Activated CD4-positive, alpha-beta T cell treated with anti-CD3 and anti-CD28 coated beads, Interleukin-2, Interleukin-4, amounts not matched to agents 100 ng/mL and 50 ng/mL, durations not matched to agents 16 hours and 8 hours (primary cell): ENCODE measurements around the gene BMF.
"Not testable (repeated sequence)": the region's sequence is repeated elsewhere in the genome, so short reads cannot be mapped to it uniquely, and the experiment has no call there.

Experiments
- DNase-seq: peaks from one replicate; pipeline ENCODE4 v3.0.0-alpha.2; 2020; ENCODE audit warnings: low spot score

BMF gene

DNA sequence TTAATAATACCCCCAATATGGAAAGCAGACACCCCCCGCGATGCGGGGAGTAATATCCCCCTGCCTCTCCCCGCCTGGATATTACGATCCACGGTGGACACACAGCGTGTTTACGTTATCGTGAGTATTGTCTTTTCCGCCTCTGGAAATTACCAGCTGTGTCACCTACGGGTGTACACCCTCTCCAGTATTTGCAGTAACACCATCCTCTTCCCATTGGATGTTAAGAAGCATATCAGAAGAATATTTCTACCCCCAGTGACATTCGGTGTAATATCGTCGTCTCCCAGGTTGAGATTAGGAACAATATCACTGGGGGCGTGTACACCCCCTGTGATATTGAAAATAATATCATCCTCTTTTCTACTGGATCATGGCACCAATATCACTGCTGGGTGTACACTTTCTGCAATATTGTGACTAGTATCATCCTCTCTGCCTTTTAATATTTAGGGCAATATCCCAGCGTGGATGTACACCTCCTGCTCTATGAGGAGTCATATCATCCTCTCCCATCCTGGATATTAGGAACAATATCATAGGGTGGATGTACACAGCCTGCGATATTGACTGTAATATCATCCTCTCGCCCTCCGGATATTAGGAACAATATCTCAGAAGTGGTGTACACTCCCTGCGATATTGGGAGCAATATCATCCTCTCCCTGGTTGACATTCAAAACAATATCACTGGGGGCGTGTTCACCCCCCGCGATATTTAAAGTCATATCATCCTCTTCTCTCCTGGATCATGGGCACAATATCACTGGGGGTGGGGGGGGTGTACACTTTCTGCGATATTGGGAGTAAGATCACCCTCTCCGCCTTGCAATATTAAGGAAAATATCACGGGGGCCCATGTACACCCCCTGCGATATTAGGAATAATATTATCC lies 20.3 kb upstream of the BMF start:
- DNase-seq, result no peak

DNA sequence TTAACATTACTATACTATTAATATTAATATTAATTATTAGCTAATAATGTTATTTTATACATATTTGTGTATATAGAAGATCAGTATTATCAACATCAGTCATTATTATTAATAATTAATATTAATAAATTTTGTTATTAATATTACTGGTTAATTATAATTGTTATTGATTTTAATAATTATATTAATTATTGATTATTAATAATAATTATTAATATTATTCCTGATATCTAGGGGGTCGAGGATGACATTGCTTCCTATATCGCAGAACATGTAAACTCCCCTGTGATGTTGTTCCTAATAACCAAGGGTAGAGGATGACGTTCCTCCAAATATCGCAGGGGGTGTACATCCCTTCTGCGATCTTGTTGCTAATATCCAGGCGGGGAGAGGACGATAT lies 17.3 kb upstream of the BMF start:
- no peak for DNase-seq

DNA sequence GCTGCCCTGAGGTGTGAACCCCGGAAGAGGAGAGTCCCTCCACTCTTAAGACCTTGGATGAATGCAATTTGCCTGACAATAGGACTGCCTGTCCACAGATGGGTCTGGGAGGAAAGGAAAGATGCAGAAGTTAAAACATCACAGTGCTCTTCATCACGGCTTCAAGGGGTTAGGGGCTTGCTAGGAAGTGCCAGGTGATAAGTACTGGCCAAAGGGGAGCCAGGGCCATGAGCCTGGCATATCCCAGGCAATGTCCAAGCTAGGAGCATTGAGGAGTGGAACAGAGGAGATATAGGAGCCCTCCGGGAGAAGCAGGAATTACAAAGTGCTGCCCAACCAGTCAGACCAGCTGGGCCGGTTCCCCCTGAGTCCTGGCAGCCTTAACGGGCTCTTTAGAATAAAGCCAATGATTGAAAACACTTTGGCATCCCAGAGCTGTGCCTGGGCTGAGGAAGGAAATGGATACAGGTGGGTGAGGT lies 16.2 kb upstream of the BMF start:
- not testable (repeated sequence) for DNase-seq

DNA sequence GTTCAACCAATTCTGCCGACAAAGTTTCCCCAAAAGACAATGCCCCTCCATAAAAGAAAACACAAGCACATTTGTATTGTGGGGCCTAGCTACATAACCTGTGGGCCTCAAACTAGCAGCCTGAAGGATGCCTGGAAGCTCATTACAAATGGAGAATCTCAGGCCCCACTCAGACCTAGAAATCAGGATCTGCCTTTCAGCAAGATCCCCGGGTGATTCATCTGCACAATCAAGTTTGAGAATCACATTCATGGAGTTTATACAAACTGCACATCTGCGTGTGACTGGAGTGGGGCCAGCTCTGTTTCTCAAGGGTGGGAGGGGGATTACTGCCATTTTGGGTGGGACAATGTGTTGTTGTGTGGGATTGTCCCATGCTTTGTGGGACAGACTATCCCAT lies 15.7 kb upstream of the BMF start:
- DNase-seq, result not testable (repeated sequence)

DNA sequence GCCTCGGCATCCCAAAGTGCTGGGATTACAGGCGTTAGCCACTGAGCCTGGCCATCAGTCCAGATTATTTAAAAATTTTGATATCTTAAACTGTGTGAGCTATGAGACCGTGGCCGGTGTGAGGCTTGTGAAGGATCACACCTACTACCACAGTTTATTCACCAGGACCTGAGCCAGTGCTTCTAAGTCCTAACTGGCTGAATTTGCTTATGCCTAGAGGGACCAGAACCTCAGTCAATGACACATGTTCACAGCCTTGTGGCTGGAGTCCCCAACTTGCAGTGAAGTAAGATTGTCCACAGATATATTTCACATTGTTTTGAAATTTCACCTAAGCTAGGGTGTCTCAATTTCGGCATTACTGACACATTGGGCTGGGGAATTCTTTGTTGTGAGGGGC lies 15.2 kb upstream of the BMF start:
- DNase-seq, result not testable (repeated sequence)

DNA sequence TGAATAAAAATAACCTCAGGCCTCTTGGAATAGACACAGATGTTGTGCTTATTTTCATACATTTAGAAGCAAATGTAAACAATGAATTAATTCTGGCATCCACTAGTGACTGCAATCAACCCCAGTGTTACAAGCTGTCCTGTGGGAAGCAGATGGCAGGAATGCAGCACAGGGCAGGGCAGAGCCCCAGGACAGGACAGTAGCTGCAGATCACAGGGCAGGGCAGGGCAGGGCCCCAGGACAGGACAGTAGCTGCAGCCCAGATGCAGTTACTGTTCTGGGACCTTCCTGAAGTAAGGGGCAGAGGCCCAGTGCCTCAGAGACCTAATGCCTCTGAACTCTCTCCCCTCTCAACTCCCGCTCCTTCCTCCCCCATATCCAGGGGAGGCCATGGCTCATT lies 14.3 kb upstream of the BMF start:
- not testable (repeated sequence) for DNase-seq

DNA sequence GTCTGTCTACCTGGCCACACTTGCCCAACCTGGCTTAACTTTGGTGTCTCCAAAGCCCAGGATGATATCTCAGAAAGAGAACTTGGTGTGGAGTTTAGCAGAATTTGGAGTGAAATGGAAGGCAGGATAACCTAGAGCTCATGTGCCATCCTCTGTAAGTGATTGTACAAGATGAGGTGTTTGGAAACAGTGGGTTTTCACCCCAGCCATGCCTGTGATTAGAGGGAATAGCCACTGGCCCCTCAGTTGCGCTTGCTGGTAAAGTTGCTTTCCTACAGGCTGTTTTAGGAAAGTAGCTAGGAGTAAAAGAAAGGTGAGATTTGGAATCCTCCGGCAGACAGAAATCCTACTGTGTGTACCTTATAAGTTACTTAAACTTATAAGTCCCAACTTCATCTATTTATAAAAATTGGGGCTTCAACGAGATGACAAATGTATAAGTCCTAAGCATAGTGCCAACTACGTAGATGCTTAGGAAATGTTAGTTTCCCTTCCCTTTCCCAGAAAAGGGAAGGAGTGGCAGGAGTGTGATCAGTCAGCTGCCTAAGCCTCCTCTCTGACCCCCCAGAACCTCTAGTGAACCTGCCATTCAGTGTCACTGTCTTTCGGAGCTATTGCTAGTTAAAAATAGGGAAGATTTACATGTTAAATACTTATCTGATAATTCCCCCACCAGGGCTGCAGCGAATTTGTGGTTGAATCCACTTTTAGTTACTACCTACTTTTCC lies 13.4 kb upstream of the BMF start:
- no peak for DNase-seq

DNA sequence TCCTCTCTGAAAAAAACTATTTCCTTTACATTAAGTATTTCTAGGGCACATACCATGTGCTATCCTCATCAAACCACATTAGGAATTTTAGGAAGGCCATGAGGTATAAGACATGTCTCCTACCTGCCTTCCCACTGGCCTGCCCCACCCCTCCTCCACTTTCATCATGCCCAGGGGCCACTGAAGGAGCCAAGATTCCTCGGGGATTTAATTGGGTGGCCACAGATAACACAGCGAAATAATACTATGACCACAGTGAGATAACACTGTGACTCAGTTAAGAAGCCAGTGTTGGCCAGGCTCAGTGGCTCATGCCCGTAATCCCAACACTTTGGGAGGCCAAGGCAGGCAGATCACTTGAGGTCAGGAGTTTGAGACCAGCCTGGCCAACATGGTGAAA lies 9.8 kb upstream of the BMF start:
- DNase-seq, result no peak

DNA sequence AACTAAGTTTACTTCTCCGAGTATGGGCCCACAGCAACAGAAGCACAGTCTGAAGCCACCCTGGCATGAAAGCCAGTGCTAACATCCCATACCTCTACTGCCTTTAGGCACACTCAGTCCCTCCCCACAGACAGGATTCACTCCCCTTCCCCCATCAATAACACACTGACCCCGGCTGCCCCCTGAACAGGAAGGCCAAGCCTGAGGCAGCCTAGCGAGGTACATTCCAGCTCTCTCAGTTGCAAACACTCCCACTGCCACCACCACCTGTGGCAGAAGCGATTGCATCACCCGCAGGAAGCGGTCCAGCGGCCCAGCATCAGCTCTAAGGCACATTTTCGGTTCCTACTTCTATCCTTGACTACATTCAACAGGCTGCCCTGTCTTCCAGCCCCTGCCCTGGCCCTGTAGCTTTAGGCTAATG lies 7.0 kb upstream of the BMF start:
- peak; percentile 72 for DNase-seq

DNA sequence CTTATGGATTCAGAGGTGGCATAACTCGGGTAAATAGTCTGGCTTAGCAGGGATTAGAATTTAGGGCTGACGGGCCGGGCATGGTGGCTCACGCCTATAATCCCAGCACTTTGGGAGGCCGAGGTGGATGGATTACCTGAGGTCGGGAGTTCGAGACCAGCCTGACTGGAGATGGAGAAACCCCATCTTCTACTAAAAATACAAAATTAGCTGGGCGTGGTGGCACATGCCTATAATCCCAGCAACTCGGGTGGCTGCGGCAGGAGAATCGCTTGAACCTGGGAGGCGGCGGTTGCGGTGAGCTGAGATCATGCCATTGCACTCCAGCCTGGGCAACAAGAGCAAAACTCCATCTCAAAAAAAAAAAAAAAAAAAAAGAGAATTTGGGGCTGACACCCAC lies 6.4 kb upstream of the BMF start:
- DNase-seq, result not testable (repeated sequence)

DNA sequence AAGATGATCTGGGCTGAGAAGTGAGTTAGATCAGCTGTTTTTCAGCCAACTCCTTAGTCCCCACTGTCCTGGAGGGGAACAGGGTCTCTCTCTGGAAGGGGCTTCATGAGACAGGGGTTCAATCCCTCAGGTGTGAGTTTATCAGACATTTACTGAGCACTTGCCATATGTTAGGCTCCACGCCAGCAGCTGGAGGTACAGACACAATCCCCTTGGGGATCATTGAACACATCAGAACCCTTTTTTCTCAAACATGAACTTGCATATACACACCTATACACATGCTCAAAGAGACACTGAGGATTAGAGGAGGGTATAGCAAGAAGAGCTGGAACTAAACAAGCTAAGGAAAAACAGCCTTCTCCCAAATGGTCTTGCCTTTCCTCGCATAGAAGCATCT lies 5.5 kb upstream of the BMF start:
- no peak for DNase-seq

DNA sequence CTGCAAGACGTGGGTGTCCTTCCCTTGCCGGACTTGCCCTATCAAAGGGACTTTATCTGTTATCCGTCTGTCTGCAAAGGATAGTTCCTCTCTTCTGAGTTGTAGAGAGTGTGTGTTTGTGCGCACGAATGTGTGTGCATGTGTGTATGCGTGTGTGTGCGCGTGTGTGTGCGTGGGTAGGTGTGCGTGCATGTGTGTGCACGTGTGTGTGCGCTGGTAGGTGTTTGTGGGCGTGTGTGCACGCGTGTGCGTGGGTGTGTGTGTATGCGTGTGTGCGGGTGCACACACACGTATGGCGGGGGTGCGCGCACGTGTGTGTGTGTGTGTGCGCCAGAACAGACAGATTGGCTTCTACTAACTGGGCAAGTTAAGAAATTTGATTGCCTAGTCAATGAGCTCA lies 4.1 kb upstream of the BMF start:
- no peak for DNase-seq

DNA sequence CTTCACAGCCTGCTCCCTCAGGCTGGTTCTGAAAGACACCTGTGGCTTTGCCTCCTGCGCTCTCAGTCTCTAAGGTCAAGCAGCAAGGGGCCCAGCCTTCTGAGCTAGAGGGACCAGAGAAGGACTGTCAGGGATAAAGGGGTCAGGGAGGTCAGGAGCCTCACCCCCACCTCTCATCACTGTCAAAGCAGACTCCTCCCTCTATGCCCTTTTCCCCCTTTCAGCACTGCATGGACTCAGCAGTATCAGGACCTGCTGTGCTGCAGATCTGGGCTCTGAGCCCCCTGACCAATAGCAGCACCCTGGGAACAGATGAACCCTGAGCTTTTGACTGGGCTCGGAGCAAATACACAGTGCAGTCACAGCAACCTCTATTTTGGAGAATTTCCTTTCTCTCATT lies 3.2 kb upstream of the BMF start:
- no peak for DNase-seq

DNA sequence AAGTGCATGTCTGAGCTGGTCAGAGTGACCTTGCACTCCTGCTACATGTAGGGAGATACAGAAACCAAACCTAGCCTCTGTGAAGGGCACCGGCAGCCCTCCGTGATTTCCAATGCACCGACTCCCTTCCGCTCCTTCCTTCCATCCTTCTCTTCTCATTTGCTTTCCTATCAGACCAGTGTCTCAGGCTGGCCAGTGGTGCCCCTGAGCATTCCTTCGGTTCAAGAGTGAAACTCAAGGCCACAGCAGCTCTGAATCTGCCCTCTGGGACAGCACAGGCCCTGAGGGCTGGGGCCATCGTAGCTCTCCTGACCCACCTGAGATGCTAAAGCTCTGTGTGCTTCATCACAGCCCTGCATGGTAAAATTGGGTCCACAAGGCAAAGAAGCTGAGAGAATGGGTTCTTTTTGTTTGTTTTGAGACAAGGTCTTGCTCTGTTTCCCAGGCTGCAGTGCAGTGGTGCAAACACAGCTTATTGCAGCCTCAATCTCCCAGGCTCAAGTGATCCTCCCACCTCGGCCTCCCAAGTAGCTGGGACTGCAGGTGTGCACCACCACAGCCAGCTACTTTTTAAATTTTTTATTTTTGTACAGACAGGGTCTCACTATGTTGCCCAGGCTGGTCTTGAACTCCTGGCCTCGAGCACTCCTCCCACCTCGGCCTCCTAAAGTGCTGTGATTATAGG lies 2.3 kb upstream of the BMF start:
- no peak for DNase-seq

DNA sequence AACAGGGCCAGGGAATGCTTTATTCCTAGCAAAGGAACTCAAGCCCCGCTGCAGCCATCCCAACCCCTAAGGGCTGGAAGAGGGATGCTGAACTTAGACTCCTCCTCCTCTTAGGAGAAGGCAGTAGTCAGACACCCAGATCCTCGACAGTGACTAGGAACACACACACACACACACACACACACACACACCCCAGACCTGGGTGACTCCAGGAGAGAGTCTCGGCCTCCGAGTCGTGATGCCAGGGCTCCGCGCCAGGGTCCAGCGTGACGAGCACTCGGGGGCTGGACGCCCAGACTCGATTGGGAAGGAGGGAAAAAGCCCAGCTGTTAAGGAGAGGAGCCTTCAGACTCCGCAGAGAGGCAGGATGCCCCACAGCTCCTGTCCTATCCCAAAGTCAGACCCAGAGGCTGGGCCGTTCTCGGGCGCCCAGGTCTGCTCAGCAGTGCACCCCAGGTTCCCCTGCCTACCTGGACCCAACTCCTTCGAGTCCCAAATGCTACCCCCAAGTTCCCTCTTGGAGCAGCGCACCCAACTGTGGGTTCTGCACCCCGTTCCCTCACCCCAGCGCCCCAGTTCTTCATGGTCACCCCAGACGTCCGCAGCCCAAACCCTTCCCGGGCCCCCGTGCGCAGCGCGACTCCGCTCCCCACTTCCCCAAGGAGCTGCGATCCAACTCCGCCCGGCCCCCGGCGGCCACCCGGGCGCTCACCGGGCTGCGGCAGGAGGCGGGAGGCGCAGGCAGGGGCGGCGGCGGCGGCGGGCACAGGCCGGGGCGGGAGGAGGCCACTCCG lies 421 bp downstream of the BMF start:
- DNase-seq, result no peak

DNA sequence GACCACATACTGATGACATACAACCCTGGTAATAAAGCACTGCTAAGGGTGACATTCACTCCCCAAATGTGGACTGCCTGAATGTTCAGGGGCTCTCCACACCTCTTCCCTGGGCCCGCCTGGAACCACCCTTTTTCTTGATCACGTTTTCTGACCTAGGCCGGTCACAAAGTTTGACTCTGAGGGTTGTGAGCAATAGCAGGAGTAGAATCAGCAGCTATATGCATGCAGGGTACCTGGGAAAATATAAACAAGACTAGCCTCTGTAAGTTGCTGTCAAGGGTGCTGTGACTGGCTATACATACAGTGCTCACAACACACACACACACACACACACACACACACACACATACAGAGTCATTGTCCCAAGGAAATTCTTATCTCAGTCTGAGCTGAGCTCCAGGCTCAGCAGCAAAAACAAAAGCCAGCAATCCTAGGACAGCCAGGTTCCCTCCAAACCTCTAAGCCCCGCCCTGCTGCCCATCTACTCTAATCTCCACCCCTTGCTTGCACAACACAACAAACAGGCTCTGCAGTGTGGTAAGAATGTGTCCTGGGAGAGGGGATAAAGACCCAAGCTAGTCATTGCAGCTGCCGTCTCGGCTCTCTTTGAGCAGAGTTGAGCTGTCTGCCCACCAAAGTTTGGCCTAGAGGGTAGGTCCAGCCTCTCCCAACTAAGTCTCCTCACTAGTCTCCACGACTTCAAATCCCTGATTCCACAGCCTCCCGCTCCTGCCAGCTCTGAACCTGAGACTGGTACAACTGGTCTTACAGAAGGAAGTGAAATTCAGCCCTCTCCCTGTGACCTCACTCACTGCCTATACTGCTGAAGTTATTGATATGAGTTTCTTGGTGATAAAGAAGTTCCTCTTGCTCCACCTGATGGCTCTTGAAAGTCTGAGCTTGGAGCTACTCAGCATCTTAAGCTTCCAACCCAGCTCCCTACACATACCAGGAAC lies 2.2 kb downstream of the BMF start:
- no peak for DNase-seq

DNA sequence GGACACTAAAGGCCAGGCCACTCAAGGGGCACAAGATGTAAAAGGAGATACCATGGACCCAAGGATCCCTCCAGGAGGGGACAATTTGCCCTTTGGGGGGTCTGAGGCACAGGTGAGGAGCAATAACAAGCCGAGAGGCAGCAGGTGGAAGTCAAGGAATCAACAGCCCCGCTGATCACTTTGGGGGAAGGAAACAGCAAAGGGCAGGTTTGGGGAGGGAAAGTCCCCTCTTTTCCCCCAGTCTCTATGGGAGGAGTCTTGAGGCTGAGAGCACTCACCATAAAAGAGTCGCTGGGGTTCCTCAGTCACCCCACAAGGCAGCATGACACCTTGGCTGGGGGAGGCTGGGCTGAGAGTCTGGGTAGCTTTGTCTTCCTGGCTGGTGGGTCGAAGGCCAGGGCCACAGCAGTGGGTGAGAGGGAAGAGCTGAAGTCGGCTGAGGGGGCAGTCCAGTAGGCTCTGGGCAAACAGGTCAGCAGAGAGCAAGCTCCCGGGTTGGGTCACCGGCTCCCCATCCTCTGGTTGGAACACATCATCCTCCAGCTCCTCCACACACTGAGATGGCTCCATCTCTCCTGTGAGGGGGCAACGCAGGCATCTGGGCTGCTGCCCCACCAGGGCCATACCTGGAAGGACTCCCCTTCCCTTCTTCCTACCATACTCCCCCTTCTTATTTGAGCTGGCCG lies 3.0 kb downstream of the BMF start:
- peak; percentile 64 for DNase-seq

DNA sequence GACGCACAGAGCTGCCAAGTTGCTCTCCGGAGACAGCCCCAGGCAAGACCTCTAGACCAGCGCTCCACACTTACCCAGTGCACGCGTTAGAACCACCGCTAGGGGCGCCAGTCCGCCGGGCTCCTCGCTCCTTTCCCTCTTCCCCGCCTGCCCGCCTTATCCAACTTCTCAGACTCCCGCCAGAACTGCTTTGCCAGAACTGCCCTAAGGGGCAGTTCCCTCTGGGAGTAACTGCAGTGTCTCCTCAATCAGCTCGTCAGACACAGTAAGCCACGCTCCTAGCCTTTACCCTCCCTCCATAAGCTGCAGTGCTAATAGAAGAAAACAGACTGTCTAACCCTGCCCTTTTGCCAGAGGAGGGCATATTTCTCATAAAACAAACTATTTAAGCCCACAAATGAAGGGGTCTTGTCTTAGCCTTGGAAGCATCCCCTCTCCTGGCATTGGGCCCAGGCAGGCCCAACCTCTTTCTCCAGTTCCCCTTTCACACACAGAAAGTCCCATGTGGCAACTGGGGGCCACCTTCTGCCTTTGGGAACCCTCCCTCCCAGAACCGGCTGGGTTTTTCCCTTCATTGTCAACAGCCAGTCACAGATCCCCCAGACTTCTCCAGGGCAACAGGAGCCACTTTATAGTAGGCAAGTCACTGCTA lies 3.7 kb downstream of the BMF start:
- peak; percentile 84 for DNase-seq

DNA sequence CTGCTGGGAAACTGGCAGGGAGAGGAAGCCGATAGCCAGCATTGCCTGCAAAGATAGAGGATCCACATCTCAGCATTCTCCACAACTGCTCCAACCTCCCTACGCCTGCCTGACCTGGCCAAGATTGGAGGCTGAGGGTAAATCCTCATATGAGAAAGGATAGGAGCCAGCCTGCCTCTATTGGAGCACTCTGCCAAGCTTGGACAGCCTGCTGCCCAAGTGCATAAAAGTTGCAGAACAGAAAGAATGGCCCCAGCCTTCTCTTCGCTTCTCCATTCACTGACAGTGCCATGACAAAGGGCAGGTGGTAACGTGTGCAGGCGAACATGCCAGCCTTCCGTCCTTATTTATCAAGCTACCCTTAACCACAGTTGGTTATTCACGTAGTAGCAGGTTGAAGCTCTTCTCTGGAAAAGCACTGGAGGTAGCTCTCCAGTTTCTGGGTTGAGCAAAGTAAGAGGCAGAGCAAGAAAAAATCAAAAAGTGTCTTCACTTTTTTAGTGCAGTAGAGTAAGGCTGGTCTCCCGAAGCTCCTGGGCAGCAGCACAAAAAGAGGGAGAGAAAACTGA lies 4.3 kb downstream of the BMF start:
- no peak for DNase-seq
